ENCODE measurements around the gene MED22.
"Not testable (repeated sequence)": the region's sequence is repeated elsewhere in the genome, so short reads cannot be mapped to it uniquely, and the experiment has no call there.

MED22 gene

DNA sequence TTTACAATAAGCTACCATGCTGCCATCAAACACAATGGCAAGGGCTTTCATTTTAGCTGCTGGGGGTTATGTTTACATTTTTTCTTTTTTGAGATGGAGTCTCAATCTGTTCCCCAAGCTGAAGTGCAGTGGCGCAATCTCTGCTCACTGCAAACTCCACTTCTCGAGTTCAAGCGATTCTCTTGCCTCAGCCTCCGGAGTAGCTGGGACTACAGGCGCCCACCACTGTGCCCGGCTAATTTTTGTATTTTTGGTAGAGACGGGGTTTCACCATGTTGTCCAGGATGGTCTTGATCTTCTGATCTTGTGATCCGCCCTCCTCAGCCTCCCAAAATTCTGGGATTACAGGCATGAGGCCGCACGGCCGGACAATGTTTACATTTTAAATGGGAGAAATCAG is 13.0 kb downstream of the MED22 start:
- not testable (repeated sequence) for DNase-seq (ENCODE audit: low spot score)

DNA sequence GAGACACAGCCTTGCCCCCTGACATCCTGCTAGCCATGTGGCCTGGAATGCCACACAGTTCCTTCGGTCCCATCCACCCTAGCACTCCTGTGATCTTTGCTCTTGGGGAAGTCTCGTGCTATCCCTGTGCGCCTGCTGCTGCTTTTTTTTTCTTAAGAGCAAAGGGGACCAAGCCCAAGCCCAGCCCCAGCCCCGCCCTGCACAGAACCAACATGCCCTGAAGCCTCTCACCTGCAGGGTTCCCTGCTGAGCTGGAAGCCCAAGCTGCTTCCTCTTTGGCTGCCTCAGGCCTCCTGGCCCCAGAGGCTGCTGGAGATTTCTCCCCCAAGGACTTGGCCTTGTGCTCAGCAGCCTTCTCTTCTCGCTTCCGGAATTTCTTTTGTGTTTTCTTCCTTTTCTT is 13.8 kb downstream of the MED22 start:
- DNase-seq (ENCODE audit: low spot score): no peak

DNA sequence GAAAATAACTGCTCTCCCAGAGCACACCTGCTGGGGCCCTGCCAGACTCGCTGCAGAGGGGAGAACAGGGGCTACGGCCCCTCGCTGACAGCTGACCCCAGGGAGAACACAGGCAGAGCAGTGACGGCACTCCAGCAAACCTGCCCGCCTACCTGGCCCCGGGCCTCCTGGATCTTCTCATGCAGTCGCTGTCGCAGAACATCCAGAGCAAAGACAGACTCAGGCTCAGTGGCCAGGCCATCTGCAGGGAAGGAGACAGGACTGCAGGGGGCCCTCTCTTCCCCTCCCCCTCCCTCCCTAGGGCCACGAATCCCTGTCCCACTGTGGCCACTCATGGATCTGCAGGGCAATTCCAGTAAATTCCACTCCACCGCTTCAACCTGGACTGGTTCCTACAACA is 14.4 kb downstream of the MED22 start:
- DNase-seq (ENCODE audit: low spot score): no peak

DNA sequence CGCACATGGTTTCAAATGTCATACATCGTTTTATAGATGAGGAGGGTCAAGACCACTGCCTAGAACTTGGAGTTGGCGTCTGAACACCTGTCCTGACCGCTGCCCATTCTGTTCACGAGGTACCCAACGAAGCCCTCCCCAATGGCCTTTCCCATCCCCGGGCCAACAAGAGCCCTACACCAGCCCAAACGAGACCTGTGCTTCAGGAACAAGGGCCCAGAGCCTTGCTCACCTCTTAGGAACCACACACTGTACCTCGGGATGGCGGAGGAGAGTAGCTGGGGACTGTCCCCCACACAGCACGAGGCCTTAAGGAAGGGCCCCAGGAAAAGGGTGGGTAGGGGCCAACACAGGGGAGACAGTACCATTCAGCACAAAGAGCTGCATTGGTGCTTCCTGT is 14.9 kb downstream of the MED22 start:
- no peak for DNase-seq (ENCODE audit: low spot score)

DNA sequence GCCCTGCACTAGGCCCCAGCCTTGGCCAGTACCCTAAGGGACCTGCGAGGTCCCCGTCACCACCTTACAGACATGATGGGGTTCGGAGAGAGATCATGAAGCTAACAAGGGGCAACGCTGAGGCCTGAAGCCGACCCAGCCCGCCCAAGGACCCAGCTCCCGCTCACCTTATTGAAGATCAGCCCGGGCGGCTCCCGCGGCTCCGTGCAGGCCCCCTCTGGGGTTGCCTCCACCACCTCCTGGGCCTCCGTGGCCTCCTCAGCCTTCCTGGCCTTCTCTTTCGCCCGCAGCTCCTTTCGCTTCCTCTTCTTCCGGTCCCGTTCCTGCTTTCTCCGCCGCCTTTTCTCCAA is 15.6 kb downstream of the MED22 start:
- no peak for DNase-seq (ENCODE audit: low spot score)

DNA sequence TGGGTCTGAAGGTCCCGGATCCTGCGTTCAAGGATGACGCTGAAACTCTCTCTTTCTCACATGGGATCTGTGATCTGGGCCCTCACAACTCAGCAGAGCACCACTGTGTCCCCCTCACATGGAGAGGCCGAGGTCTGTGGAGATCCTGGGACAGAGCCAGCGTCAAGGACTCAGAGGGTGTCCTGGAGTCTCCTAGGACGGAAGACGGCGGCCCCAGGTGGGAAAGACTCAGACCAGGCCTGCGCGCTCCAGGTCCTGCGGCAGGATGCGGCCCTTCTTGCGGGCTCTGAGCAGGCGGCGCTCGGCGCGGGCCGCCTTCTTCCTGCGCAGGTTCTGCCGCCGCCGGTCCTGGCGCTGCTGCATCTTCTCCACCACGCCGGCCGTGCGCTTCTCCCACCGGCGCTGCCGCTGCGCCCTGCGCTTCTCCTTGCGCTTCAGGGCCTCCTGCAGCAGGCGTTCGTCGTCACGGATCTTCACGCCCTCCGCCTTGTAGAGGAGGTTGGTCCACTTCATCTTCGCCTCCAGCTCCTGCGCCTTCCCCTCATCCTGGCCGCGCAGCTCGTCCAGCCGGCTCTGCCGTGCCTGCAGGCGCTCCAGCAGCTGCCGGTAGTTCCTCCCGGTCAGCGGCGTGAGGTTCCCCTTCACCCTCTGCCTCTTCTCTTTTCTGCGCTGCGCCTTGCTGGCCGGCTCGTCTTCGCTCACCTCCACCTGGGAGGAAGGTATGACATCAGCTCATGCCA is 16.1 kb downstream of the MED22 start:
- no peak for DNase-seq (ENCODE audit: low spot score)

DNA sequence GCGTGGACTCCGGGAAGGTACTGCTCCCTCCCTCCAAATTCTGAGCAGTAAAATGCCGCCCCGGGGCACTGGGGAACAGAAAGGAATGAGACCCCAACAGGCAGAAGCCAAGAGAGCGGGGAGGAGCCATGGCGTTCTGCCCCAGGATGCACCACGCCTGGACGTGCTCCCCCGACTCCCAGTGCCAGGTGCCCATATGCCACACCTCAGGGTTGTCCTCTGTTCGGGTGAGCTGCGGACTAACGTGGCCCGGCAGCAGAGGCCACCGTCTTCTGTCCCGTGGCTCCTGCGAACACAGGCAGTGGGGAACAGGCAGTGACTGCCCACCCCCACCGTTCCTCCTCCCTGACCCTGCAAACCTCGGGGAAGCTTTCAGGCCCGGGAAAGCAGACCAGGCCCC is 16.7 kb downstream of the MED22 start:
- no peak for DNase-seq (ENCODE audit: low spot score)

DNA sequence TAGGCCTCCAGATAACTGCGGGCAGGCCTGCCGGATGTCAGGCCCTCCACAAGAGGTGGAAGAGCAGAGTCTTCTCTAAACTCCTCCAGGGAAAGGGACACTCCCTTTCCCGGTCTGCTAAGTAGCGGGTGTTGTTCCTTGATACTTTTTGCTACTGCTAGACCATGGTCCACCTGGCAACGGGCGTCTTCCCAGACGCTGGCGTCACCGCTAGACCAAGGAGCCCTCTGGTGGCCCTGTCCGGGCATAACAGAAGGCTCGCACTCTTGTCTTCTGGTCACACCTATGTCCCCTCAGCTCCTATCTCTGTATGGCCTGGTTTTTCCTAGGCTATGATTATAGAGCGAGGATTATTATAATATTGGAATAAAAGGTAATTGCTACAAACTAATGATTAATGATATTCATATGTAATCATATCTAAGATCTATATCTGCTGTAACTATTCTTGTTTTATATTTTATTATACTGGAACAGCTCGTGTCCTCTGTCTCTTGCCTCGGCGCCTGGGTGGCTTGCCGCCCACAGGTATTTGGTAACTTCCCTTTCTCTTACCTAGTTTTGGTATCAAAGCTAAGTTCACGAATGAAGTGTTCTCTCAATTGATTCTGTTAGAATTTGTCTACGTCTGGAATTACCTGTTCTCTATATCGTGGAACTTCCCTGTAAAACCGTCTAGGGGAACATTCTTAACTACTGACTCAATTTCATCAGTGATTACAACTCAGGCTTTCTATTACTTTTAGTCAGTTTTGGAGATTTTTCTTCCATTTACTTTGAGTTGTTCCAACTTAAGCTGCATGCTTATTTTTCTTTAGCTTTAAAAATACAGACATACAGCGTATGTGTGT is 18.4 kb downstream of the MED22 start:
- not testable (repeated sequence) for DNase-seq (ENCODE audit: low spot score)

DNA sequence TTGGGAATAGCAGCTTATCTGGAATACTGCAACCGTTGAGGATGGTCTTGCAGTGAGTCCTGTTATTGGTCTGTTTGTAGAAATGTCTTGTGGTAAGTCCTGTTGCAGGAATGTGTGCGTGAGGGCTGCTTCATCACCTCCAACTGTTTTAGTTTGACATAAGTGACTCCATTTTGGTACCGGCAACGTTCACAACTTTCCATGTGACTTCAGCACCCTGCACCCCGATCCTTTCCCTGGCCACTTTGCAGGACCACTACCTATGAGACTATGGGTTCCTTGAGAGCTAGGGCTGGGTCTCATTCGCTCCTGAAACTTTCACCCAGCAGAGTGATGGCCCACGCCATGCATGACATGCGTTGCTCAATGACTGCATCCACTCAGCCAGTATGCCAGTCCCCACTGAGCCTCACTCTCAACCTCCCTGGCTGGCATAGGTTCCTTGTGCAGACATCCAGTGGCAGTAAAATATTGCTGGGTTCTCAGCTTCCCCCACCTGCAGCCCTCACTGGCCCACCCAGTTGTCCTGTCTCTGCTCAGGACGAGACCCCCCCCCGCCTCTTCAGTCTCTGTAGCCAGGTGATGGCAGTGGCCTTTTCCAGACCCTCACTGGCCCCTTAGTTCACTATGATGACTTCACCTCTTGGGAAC is 20.0 kb downstream of the MED22 start:
- no peak for DNase-seq (ENCODE audit: low spot score)

DNA sequence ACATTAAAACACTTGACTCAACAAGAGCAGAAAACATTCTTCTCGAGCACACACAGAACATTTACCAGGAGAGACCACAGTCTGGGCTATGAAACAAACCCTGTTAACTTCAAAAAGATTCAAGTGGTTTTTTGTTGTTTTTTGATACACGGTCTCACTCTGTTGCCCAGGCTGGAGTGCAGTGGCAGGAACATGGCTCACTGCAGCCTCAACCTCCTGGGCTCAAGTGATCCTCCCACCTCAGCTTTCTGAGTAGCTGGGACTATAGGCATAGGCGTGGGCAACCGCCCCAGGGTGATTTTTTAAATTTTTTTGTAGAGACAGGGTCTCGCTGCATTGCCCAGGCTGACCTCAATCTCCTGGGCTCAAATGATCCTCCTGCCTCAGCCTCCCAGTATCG is 20.9 kb downstream of the MED22 start:
- DNase-seq (ENCODE audit: low spot score): not testable (repeated sequence)

DNA sequence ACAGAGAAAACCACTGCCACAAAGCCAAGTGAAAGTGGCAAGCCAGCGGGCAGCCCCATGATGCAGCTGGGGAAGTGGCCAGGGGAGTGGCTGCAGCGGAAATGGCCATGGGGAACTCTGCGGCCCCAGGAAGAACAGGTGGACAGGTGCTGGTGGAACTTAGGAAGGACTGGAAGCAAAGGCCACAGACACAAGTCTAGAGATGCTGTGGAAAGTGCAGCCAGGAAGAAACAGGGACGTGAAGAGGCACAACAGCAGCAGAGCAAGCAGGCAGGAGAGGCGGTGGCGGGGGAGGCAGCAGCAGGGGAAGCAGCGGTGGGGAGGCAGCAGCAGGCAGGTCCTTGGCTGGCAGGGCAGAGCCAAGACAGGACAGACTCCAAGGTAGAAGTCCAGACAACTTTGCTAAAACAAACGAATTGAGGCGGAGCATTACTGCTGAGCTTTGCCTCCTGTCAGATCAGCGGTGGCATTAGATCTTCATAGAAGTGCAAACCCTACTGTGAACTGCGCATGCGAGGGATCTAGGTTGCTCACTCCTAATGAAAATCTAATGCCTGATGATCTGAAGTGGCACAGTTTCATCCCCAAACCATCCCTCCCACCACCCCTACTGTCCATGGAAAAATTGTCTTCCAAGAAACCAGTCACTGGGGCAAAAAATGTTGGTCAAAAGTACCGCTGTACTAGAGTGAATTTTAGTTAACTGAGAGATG is 23.8 kb downstream of the MED22 start:
- DNase-seq (ENCODE audit: low spot score): no peak

DNA sequence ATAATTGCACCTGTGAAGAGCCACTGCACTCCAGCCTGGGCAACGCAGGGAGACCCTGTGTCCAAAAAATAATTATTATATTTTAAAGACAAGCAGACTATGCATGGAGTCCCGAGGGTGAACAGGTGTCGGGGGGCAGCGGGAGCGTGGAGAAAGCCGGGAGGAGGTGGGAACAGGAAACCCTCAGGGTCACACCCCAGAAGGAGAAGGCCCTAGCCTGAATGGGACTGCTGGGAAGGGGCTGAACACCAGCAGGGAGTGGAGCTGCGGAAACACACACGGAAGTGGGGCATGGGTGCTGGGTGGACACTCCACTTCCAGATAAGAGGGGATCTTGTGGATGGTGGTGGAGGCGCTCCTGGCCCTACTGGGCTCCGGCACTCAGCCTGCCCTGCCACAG is 24.7 kb downstream of the MED22 start:
- DNase-seq (ENCODE audit: low spot score): no peak

DNA sequence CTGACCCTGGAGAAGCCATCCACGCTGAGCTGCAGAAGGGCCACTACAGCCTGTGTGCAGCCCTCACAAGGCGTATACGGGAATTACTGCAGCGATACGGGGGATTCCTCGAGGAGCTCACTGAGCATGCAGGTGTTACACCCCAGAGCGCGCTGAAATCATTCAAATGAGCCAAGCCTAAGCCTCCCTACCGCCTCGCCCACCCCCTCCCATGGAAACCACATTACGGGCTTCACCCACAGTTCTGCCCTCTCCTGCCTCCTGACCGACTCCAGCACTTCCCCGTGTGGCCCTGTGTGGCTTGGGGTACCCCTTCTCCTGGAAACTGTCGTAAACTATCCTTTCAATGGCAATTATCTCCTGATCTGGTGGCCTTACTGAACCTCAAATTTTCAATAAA is 25.2 kb downstream of the MED22 start:
- DNase-seq (ENCODE audit: low spot score): no peak

DNA sequence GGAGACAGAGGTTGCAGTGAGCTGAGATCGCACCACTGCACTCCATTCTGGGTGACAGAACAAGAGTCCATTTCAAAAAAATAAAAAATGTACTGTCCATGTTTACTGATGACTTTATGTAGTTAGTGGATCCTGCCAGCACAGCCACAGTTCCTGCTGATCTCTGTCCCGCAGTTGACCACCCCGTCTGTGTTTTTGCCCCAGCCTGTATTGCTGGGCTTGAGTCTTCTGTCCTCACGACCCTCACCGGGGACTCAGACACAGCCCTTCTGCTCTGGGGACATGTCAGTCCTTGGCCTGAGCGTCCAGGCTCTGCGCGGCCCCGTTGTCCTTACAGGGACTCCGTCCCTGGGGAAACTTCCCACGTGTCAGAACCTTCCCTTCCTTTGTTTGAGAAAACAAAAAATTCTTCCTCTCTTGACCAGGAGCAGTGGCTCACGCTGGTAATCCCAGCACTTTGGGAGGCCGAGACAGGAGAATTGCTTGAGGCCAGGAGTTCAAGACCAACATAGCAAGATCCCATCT is 26.5 kb downstream of the MED22 start:
- DNase-seq (ENCODE audit: low spot score): no peak

DNA sequence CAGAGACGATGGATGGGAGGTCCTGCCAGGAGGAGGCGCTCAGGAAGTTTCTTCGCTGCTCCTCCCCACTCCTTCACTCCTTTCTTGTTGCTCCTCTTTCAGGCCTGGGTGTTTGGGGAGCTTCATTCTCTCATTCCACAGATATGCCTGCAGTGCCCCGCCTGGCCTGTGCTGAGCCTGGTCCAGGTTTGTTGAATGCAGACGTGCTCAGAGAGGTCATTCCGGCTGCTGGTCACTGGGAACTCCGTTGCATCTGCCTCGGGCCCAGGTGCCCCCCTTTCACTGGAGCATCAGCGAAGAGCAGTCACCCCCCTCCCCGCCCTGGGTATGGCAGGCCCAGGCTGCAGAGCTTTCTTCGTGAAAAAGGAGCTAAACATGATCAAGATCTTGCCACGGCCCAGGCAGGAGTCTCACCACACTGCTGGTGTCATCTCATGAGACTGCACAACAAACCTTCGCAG is 27.5 kb downstream of the MED22 start:
- DNase-seq (ENCODE audit: low spot score): no peak

DNA sequence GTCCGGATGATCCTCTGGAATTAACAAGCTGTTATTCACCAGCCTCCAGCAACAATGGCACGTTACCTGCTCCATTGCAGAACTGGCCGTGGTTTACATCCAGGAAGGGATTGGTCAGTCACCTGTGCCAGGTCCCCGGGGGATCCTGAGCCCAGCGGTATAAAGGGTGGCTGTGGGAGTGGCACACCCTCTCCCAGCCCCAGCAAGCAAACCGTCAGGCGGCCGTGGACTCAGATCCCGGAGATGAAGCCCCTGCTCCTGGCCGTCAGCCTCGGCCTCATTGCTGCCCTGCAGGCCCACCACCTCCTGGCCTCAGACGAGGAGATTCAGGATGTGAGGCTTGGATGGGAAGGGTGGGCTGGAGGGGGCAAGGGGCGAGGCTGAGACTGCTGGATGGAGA is 30.4 kb downstream of the MED22 start:
- not testable (repeated sequence) for DNase-seq (ENCODE audit: low spot score)

DNA sequence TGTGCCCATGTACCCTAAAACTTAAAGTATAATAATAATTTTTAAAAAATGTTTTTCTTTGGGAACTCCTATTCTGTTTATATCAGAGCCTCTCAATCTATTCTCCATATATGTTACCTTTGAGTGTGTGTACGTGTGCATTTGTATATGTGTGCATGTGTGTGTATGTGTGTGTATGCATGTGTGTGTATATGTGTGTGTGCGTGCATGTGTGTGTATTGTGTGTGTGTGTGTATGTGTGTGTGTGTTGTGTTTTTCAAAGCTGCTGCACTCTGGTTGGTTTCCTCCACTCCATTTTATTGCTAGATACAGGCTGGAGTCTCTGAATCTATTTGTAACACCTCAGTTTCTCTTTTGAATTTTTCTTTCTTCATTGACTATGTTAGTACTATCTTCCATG is 31.9 kb downstream of the MED22 start:
- no peak for DNase-seq (ENCODE audit: low spot score)

DNA sequence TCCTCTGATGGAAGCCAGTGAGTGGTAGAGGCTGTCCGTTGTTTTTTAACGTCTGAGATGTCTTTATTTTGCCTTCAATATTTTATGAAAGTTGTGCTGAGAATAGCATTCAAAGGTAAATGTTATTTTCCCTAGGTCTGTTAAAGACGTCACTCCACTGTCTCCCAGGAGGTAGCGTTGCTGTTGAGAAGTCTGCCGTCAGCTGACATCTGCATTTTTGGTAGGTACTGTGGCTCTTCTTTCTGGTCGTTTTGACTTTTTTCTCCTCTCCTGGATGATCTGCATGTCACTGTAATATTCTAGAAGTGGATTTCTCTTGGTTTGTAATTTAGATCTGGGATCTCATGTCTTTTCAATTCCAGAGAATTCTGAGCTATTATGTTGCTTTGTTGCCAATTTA is 38.3 kb downstream of the MED22 start:
- DNase-seq (ENCODE audit: low spot score): no peak

DNA sequence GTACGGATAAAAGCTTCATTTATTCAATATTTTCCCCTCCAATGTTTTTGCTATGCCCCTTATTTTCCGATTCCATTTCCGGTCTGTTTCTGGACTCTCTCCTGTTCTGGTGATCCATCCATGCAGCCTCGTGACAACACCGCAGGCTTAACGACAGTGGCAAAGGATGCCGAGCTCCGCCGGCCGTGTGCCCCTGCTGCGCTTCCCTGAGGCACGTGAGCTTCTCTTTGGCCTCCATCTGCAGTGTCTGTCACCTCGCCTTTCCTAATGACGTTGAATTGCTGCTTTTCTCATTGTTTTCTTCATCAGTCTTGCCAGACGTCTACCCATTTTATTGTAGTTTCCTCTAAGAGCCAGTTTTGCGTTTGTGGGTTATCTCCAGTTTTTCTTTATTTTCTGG is 40.6 kb downstream of the MED22 start:
- no peak for DNase-seq (ENCODE audit: low spot score)

DNA sequence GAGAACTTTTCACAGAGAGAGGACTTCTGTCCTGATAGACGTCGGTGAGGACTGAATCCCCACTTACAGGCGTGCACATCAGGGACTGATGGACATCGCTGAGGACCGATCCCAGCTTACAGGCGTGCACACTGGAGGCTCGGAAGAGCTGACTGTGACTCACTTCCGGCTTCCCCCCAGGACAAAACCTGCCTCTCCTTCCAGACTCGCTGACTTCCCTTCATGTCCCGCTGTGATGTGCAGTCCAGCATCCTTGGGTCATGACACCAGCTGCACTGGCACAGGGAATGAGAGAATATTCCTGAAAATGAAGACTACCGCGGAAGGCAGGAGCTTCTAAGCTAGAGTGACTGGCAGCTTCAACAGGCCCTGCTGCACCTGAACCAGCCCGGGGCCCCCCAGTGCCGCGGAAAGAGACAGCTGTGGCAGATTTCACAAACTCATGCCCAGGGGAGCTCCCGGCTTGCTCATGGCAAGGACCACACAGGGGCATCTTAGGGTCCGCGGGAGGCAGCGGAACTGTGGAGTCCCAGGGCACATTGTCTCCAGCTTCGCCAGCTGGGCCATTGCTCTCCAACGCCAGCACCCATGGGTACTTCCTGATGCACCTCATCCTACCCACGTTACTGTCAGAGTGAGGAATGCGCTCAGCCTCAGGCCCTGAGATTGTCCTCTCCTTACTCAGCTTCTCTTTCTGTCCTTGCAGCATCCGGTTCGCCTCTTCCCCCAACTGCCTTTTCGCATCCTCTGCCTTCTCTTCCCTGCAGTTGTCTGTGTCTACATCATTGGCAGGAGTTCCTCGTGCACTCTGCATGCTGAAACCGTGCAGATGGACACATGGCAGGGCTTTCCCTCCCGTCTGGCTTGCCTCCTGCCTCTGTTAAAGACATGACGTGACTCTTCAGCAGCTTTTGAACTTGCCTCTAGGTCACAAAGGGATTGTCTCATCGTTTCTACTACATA is 41.4 kb downstream of the MED22 start:
- no peak for DNase-seq (ENCODE audit: low spot score)

DNA sequence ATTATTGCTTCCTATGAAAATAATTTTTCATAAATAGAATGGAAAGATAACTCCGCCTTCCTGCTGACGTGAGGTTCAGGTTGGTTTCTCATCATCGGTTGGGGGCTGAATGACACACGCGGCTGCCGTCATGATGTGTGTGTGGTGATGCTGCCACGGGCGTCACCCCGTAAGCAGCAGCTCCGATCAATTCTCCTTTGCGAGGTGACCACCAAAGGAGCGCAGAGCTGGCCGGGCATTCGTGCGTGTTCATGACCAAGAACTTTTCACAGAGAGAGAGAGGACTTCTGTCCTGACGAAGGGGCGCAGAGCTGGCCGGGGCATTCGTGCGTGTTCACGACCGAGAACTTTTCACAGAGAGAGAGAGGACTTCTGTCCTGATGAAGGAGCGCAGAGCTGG is 42.2 kb downstream of the MED22 start:
- no peak for DNase-seq (ENCODE audit: low spot score)

Measured in hematopoietic multipotent progenitor cell treated with erythropoietin and hydrocortisone succinate and interleukin-3 and kit ligand, for 17 days (in vitro differentiated cells).